Activated CD4-positive, alpha-beta T cell treated with anti-CD3 and anti-CD28 coated beads for 4 hours (primary cell): Measurements from ENCODE around the gene PAX8.

ENCODE experiments used
- DNase-seq, 2 donors: peaks; one replicate each; pipeline ENCODE4 v3.0.0-alpha.2; 2020

PAX8 gene

GRCh38 chr2:113180131-113180946 is 98.4 kb downstream of the PAX8 start:
- DNase-seq, result no peak

- no peak for DNase-seq
Observed at GRCh38 chr2:113179446-113180045, 99.2 kb downstream of the PAX8 start.

GRCh38 chr2:113178891-113179290 is 99.8 kb downstream of the PAX8 start:
- peak; percentile 54 to 56 for DNase-seq

- DNase-seq, result no peak
Observed at GRCh38 chr2:113178069-113178746, 100.5 kb downstream of the PAX8 start.

- no peak for DNase-seq
Observed at GRCh38 chr2:113176696-113177355, 101.9 kb downstream of the PAX8 start.

- peak in 1 of 2 donors; percentile 29 for DNase-seq
Observed at GRCh38 chr2:113175736-113176695, 102.7 kb downstream of the PAX8 start.

GRCh38 chr2:113175042-113175628 is 103.6 kb downstream of the PAX8 start:
- DNase-seq, result peak; percentile 50 to 59

GRCh38 chr2:113174376-113174750 is 104.4 kb downstream of the PAX8 start:
- no peak for DNase-seq

GRCh38 chr2:113173542-113174375 is 105.0 kb downstream of the PAX8 start, which contains the start of gene PSD4:
PSD4 (plus strand) TSS chr2:113173971; CDS start chr2:113182457, 8,486 bp downstream.
- peak; percentile 77 to 82 for DNase-seq

- no peak for DNase-seq
Observed at GRCh38 chr2:113172721-113173541, 105.8 kb downstream of the PAX8 start.

- no peak for DNase-seq
Observed at GRCh38 chr2:113171334-113172075, 107.2 kb downstream of the PAX8 start.

- no peak for DNase-seq
Observed at GRCh38 chr2:113169586-113169985, 109.1 kb downstream of the PAX8 start.

- DNase-seq, result no peak
Observed at GRCh38 chr2:113169002-113169530, 109.7 kb downstream of the PAX8 start.

GRCh38 chr2:113167962-113168340 is 110.8 kb downstream of the PAX8 start:
- DNase-seq, result no peak

- peak in 1 of 2 donors; percentile 44 for DNase-seq
Observed at GRCh38 chr2:113167115-113167932, 111.4 kb downstream of the PAX8 start.

GRCh38 chr2:113166187-113166645 is 112.5 kb downstream of the PAX8 start:
- no peak for DNase-seq
